ENCODE results near the gene CHMP1B.

DNA sequence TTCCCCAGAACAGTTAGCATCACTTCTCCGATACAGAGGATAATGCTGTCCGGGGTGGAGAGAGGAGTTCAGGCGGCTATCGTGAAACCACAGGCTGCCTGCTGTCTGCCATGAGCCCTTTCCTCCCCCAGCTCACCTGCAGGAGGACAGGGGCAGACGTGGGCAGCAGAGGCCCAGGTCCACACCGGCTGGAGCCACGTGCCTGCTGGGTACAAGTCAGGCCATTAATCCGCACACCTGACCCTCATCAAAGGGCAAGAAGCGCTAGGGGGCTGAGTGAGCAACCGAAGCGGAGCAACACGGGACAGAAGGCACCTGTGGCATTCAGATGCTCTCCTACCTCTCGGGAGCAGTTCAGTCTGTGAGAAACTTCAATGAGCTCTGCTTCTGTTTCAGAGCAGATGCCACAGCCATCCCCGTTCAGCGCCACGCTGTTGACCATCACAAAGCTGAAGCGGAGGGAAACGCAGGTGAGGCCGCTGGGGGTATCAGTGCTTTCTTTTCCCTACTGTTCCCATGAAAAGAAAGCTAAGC lies 35.4 kb downstream of the CHMP1B start:
- TF ChIP-seq POLR2AphosphoS5 (IDR thresholded peaks at IDR 0.05; ENCODE audit: borderline replicate concordance, low read depth, low read length) (no peak), EZH2 (IDR thresholded peaks at IDR 0.05) (no peak), FOXP2 (optimal IDR thresholded peaks at IDR 0.05; ENCODE audit: control extremely low read depth, extremely low read length, insufficient read depth) (no peak)

Measured in SK-N-MC (cell line).